PC-9 (cell line): Measurements from ENCODE around the gene SCNN1G. TPM values are rescaled to one million over a fixed set of nuclear protein-coding genes. Genes with fewer than 3 reads are reported as not detected.
A peak's percentile ranks its signal among the peaks of the same experiment; 100 is the strongest.

Experiments used
- BruUV-seq: library from RNA; stranded (reverse); fragments of 400-500 nt; replicated peaks from 2 replicates; lab custom pipeline; 2021; lab: Mats Ljungman, UMichigan
- CTCF ChIA-PET: fragments of 300-600 bp; sonication (Branson Sonifier 250); formaldehyde crosslinking; loops from one replicate; lab custom pipeline; 2022; ENCODE audit warnings: antibody characterized with exemption; lab: Charles Lee
- POLR2A ChIA-PET: fragments of 300-600 bp; sonication (Branson Sonifier 250); formaldehyde crosslinking; loops from one replicate; lab custom pipeline; 2022; ENCODE audit warnings: antibody characterized with exemption; ENCODE audit not compliant: unreplicated experiment; lab: Charles Lee
- DNase-seq, 2 experiments: peaks; one replicate each; pipeline versions ENCODE4 v3.0.0 to v3.0.0-alpha.2; 2015 to 2022; ENCODE audit warnings: mixed read lengths in 1 of 2
- H2AFZ ChIP-seq: fragments of 200-600 bp; sonication (generic); 2 replicates; pipeline ENCODE4 v1.8.1; 2017; ENCODE audit warnings: antibody characterized with exemption
- H3F3A ChIP-seq: fragments of 200-600 bp; sonication (generic); 2 replicates; pipeline ENCODE4 v1.8.1; 2017; ENCODE audit warnings: antibody characterized with exemption, mild to moderate bottlenecking, low read depth; ENCODE audit not compliant: insufficient read depth
- H3K27ac ChIP-seq: fragments of 200-600 bp; sonication (generic); 2 replicates; pipeline ENCODE4 v1.6.1; 2016; ENCODE audit warnings: mixed run types
- H3K27me3 ChIP-seq: fragments of 200-600 bp; sonication (generic); 2 replicates; pipeline ENCODE4 v1.6.1; 2016; ENCODE audit warnings: low read depth, mixed run types; ENCODE audit not compliant: insufficient read depth
- H3K36me3 ChIP-seq: fragments of 200-600 bp; sonication (generic); 2 replicates; pipeline ENCODE4 v1.6.1; 2016; ENCODE audit warnings: low read depth, mixed run types
- H3K4me1 ChIP-seq: fragments of 200-600 bp; sonication (generic); replicated peaks from 2 replicates; pipeline ENCODE4 v1.6.1; 2016; ENCODE audit warnings: mixed run types; ENCODE audit not compliant: insufficient read depth
- H3K4me2 ChIP-seq: fragments of 200-600 bp; sonication (generic); 2 replicates; pipeline ENCODE4 v1.6.1; 2017; ENCODE audit warnings: mixed run types
- H3K4me3 ChIP-seq: fragments of 200-600 bp; sonication (generic); 2 replicates; pipeline ENCODE4 v1.6.1; 2016; ENCODE audit warnings: mixed run types
- H3K79me2 ChIP-seq: fragments of 200-600 bp; sonication (generic); 2 replicates; pipeline ENCODE4 v1.6.1; 2017; ENCODE audit warnings: low read depth, mixed run types
- H3K9me2 ChIP-seq: fragments of 200-600 bp; sonication (generic); 2 replicates; pipeline ENCODE4 v1.8.1; 2017; ENCODE audit warnings: mild to moderate bottlenecking; ENCODE audit not compliant: insufficient read depth
- H3K9me3 ChIP-seq: fragments of 200-600 bp; sonication (generic); 2 replicates; pipeline ENCODE4 v1.8.1; 2016; ENCODE audit warnings: low read depth; ENCODE audit not compliant: insufficient read depth
- H4K20me1 ChIP-seq: fragments of 200-600 bp; sonication (generic); 2 replicates; pipeline ENCODE4 v1.8.1; 2017; ENCODE audit not compliant: insufficient read depth
- EZH2 ChIP-seq: fragments of 200-600 bp; sonication (generic); IDR thresholded peaks from 2 replicates; pipeline ENCODE4 v1.8.0; 2017; ENCODE audit warnings: antibody characterized with exemption, low read depth
- intact Hi-C: fragments of 100-400 bp; cut with micrococcal nuclease; formaldehyde crosslinking; loops from one replicate; pipeline ENCODE4 v1.10.0; 2022; ENCODE audit not compliant: unreplicated experiment
- total RNA-seq: library from RNA; stranded (reverse); gene quantifications from 2 replicates; pipeline ENCODE4 v1.2.3, GENCODE V29; 2021
- TF ChIP-seq, protein P1 (sequence below): fragments of 200-600 bp; sonication (generic); conservative IDR thresholded peaks from 2 replicates; pipeline ENCODE4 v1.6.1; 2017; ENCODE audit warnings: mixed run types, antibody characterized with exemption, mild to moderate bottlenecking, moderate library complexity

The SCNN1G gene
- total RNA-seq, 1 experiment from 2014 or later = not detected

DNA sequence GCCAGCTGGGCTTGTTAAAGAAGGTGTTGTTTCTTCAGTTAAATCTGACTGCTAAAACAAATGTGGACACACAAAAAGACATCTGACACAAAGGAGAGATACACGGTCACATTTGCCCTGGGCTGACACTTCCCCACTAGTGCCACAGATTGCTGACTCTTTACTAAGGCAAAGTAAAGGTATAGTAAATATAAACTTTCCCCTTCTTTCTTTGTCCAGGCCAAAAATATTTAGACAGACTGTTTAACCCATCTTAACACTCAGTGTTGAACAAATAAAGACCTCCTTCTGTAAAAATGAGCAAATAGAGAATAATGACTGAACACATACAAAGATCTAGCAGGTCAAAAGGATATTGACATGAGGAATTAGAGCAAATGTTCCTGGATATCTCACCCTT is 58.4 kb downstream of the SCNN1G start:
- ChIA-PET POLR2A (no interaction called here), CTCF (no interaction called here)
- Histone ChIP-seq H2AFZ (no peak overlapping the region), H3K79me2 (no peaks in the 10 kb centered on the region), H3K36me3 (no peaks in the 10 kb centered on the region), H3K27ac (no peak overlapping the region), H3K4me2 (0 out of 2 replicates have a peak overlapping the region, but pooled peaks have one; percentile 17), H4K20me1 (no peaks in the 10 kb centered on the region), H3F3A (no peaks in the 10 kb centered on the region), H3K9me2 (no peaks in the 10 kb centered on the region), H3K9me3 (peaks cover 5% of the 10 kb centered on the region; the same call in 1 of the 2 replicates), H3K27me3 (no peaks in the 10 kb centered on the region), H3K4me3 (no peak overlapping the region), H3K4me1 (peaks cover 18% of the 10 kb centered on the region)
- no TSS peak for BruUV-seq
- intact Hi-C loops = no loop called here
- TF ChIP-seq EZH2 = no peak
- DNase-seq = peak in 1 of 2 experiments; percentile 42

- DNase-seq = no peak
- Histone ChIP-seq H3K27me3 (no peaks in the 10 kb centered on the region), H3K4me1 (peaks cover 30% of the 10 kb centered on the region), H3K9me3 (peaks cover 8% of the 10 kb centered on the region; the same call in 1 of the 2 replicates), H3K36me3 (no peaks in the 10 kb centered on the region), H3K4me3 (no peak overlapping the region), H3K9me2 (no peaks in the 10 kb centered on the region), H3K4me2 (no peak overlapping the region), H3K79me2 (no peaks in the 10 kb centered on the region), H2AFZ (no peak overlapping the region), H3K27ac (no peak overlapping the region), H4K20me1 (no peaks in the 10 kb centered on the region), H3F3A (peaks cover 5% of the 10 kb centered on the region; the same call in 1 of the 2 replicates)
- intact Hi-C loops = no loop called here
- TF ChIP-seq EZH2 = no peak
- BruUV-seq = no TSS peak
- CTCF ChIA-PET = no interaction called here
- POLR2A ChIA-PET = no interaction called here
Observed at GRCh38 chr16:23244122-23244521, 61.6 kb downstream of the SCNN1G start.

GRCh38 chr16:23245268-23245667 is 62.7 kb downstream of the SCNN1G start:
- CTCF ChIA-PET = no interaction called here
- intact Hi-C loops = no loop called here

More at GRCh38 chr16:23245268-23245667, 62.7 kb downstream of the SCNN1G start:
- H3K4me1 ChIP-seq = peaks cover 26% of the 10 kb centered on the region
- POLR2A ChIA-PET = no interaction called here
- no TSS peak for BruUV-seq
- H3K4me2 ChIP-seq = no peak overlapping the region
- no peaks in the 10 kb centered on the region for H3K9me2 ChIP-seq
- peaks cover 5% of the 10 kb centered on the region; the same call in 1 of the 2 replicates for H3F3A ChIP-seq
- no peak for TF ChIP-seq EZH2
- TF ChIP-seq, protein P1, sequence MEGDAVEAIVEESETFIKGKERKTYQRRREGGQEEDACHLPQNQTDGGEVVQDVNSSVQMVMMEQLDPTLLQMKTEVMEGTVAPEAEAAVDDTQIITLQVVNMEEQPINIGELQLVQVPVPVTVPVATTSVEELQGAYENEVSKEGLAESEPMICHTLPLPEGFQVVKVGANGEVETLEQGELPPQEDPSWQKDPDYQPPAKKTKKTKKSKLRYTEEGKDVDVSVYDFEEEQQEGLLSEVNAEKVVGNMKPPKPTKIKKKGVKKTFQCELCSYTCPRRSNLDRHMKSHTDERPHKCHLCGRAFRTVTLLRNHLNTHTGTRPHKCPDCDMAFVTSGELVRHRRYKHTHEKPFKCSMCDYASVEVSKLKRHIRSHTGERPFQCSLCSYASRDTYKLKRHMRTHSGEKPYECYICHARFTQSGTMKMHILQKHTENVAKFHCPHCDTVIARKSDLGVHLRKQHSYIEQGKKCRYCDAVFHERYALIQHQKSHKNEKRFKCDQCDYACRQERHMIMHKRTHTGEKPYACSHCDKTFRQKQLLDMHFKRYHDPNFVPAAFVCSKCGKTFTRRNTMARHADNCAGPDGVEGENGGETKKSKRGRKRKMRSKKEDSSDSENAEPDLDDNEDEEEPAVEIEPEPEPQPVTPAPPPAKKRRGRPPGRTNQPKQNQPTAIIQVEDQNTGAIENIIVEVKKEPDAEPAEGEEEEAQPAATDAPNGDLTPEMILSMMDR = no peak
- no peak overlapping the region for H2AFZ ChIP-seq
- H3K27me3 ChIP-seq = no peaks in the 10 kb centered on the region
- no peak overlapping the region for H3K4me3 ChIP-seq
- H4K20me1 ChIP-seq = no peaks in the 10 kb centered on the region
- DNase-seq = no peak
- H3K27ac ChIP-seq = no peak overlapping the region
- H3K79me2 ChIP-seq = no peaks in the 10 kb centered on the region
- H3K9me3 ChIP-seq = peaks cover 8% of the 10 kb centered on the region; the same call in 1 of the 2 replicates
- no peaks in the 10 kb centered on the region for H3K36me3 ChIP-seq
